Neural crest cell (in vitro differentiated cells): ENCODE measurements around the gene MUC5B. TPM values are rescaled to one million over a fixed set of nuclear protein-coding genes. Genes with fewer than 3 reads are reported as not detected.

Source experiments
- DNase-seq: peaks from one replicate; pipeline ENCODE4 v3.0.0; 2021; ENCODE audit warnings: low read depth, mixed read lengths, low spot score
- H3K27ac Mint-ChIP-seq: one replicate; pipeline ENCODE4 v1.8.0; 2021; ENCODE audit warnings: mild to moderate bottlenecking, mixed read lengths; ENCODE audit not compliant: unreplicated experiment
- H3K27me3 Mint-ChIP-seq: 2 replicates; pipeline ENCODE4 v1.8.0; 2021; ENCODE audit warnings: low read depth, mild to moderate bottlenecking, mixed read lengths
- H3K36me3 Mint-ChIP-seq: 2 replicates; pipeline ENCODE4 v1.8.0; 2021; ENCODE audit warnings: low read depth, mild to moderate bottlenecking, mixed read lengths
- H3K4me1 Mint-ChIP-seq: 2 replicates; pipeline ENCODE4 v1.8.0; 2021; ENCODE audit warnings: mixed read lengths
- H3K4me3 Mint-ChIP-seq: one replicate; pipeline ENCODE4 v1.8.0; 2021; ENCODE audit warnings: mild to moderate bottlenecking, mixed read lengths
- H3K9me3 Mint-ChIP-seq: 2 replicates; pipeline ENCODE4 v1.8.0; 2021; ENCODE audit warnings: mixed read lengths
- total RNA-seq: library from RNA; stranded (reverse); gene quantifications from 2 replicates; pipeline ENCODE4 v1.2.1, GENCODE V29; 2021
- TF ChIP-seq, protein P1 (sequence below): fragments of 200-600 bp; sonication (generic); conservative IDR thresholded peaks from 2 replicates; pipeline ENCODE4 v1.5.0; 2021; ENCODE audit warnings: antibody characterized with exemption, mild to moderate bottlenecking

MUC5B gene
- total RNA-seq, 1 donor from 2014 or later, result 0.42 TPM

DNA sequence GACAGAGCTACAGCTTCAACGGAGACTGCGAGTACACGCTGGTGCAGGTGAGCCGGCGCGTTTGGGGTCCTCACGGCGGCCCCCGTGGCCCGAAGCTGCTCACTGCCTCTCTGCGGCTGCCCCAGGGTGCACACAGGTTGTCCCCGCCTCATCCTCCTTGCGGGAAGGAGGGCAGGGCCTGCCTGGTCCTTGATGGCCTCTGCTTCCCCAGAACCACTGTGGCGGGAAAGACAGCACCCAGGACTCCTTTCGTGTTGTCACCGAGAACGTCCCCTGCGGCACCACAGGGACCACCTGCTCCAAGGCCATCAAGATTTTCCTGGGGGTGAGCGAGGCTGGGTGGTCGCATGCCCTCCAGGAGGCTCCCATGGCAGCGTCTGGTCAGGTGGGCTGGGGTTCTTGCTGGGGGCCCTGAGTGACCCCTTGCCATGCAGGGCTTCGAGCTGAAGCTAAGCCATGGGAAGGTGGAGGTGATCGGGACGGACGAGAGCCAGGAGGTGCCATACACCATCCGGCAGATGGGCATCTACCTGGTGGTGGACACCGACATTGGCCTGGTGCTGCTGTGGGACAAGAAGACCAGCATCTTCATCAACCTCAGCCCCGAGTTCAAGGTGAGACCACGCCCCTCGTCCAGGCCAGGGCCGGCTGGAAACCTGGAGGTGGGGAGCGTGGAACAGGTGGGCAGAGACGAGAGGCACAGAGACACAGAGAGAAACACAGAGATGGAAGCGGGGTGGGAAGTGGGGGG lies 45.7 kb upstream of the MUC5B start:
- no peak overlapping the region for H3K4me3 Mint-ChIP-seq
- no peak for DNase-seq
- H3K9me3 Mint-ChIP-seq, result peaks cover 5% of the 10 kb centered on the region
- no peak overlapping the region for H3K27ac Mint-ChIP-seq
- no peaks in the 10 kb centered on the region for H3K27me3 Mint-ChIP-seq
- no peaks in the 10 kb centered on the region for H3K4me1 Mint-ChIP-seq
- TF ChIP-seq, protein P1, sequence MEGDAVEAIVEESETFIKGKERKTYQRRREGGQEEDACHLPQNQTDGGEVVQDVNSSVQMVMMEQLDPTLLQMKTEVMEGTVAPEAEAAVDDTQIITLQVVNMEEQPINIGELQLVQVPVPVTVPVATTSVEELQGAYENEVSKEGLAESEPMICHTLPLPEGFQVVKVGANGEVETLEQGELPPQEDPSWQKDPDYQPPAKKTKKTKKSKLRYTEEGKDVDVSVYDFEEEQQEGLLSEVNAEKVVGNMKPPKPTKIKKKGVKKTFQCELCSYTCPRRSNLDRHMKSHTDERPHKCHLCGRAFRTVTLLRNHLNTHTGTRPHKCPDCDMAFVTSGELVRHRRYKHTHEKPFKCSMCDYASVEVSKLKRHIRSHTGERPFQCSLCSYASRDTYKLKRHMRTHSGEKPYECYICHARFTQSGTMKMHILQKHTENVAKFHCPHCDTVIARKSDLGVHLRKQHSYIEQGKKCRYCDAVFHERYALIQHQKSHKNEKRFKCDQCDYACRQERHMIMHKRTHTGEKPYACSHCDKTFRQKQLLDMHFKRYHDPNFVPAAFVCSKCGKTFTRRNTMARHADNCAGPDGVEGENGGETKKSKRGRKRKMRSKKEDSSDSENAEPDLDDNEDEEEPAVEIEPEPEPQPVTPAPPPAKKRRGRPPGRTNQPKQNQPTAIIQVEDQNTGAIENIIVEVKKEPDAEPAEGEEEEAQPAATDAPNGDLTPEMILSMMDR, result no peak
- no peaks in the 10 kb centered on the region for H3K36me3 Mint-ChIP-seq

DNA sequence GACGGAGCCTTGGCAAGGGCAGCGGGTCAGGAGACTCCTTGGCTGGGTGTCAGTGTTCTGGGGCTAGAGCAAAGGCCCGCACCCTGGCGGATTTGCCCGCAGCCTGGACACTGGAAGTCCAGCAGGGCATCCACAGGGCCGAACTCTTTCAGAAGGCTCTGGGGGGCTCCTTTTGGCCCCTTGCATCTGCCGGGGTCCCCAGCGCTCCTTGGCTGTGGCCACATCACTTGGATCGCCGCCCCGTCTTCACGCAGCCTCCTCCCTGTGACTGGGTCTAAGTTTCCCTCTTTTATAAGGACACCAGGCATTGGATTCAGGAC lies 45.1 kb upstream of the MUC5B start:
- no peak overlapping the region for H3K27ac Mint-ChIP-seq
- no peaks in the 10 kb centered on the region for H3K4me1 Mint-ChIP-seq
- H3K9me3 Mint-ChIP-seq, result peaks cover 5% of the 10 kb centered on the region
- H3K4me3 Mint-ChIP-seq, result no peak overlapping the region
- no peak for DNase-seq
- no peaks in the 10 kb centered on the region for H3K27me3 Mint-ChIP-seq
- TF ChIP-seq, protein P1, result no peak
- H3K36me3 Mint-ChIP-seq, result no peaks in the 10 kb centered on the region

DNA sequence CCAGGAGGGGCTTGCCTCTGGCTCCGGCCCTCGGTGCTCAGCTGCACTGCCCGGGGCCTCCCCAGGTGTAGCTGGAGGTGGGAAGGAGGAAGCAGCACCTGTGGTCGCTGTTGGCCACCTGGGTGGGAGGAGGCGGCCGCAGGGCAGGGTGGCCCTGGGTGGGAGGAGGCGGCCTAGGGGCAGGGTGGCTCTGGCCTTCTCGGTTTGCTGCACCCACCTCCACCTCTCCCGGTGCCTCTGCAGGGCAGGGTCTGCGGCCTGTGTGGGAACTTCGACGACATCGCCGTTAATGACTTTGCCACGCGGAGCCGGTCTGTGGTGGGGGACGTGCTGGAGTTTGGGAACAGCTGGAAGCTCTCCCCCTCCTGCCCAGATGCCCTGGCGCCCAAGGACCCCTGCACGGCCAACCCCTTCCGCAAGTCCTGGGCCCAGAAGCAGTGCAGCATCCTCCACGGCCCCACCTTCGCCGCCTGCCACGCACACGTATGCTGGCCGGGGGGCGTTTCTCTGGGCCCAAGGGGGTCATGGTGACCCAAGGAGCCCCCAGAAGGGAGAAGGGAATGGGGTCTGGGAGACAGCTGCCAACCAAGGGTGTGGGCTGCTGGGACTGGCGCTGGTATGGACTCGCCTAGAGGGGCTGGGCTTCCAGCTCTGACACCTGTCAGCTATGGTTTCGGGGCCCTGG lies 44.5 kb upstream of the MUC5B start:
- Mint-ChIP-seq H3K4me1 (no peaks in the 10 kb centered on the region), H3K27ac (no peak overlapping the region), H3K9me3 (peaks cover 5% of the 10 kb centered on the region), H3K36me3 (no peaks in the 10 kb centered on the region), H3K4me3 (no peak overlapping the region), H3K27me3 (no peaks in the 10 kb centered on the region)
- DNase-seq, result no peak
- TF ChIP-seq, protein P1, result no peak

DNA sequence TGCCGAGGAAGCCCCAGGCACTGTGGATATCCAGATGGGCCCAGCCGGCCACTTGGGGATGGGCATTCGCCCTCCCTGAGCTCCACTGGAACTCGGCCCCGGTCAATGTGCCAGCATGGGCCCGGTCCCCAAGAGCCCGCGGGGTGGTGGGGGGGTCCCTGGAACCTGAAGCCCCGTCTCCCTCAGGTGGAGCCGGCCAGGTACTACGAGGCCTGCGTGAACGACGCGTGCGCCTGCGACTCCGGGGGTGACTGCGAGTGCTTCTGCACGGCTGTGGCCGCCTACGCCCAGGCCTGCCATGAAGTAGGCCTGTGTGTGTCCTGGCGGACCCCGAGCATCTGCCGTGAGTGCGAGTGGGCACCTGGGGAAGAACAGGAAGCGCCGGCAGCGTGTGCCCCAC lies 44.0 kb upstream of the MUC5B start:
- Mint-ChIP-seq H3K4me3 (no peak overlapping the region), H3K4me1 (no peaks in the 10 kb centered on the region), H3K9me3 (peaks cover 5% of the 10 kb centered on the region), H3K36me3 (no peaks in the 10 kb centered on the region), H3K27ac (no peak overlapping the region), H3K27me3 (no peaks in the 10 kb centered on the region)
- TF ChIP-seq, protein P1, result no peak
- no peak for DNase-seq

DNA sequence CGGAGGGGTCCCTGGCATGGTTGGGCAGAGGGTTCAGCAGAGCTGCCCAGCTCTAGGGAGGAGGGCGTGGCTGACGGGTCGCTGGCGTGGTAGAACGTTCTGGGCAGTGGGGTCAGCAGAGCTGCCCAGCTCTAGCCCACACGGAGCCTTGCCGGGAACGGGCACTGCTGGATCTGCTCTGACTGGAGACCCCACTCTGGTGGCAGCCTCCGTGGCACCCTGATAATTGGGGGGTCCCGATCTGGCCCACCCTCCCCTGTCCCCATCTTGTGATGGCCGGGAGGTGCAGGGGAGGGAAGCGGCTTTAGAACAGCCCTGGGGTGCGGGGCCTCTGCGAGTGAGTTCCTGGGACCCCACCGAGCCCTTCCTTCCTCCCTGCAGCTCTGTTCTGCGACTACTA lies 43.2 kb upstream of the MUC5B start:
- Mint-ChIP-seq H3K4me3 (no peak overlapping the region), H3K27ac (no peak overlapping the region), H3K27me3 (no peaks in the 10 kb centered on the region), H3K9me3 (peaks cover 5% of the 10 kb centered on the region), H3K36me3 (no peaks in the 10 kb centered on the region), H3K4me1 (no peaks in the 10 kb centered on the region)
- no peak for DNase-seq
- TF ChIP-seq, protein P1, result no peak
